Activated CD4-positive, alpha-beta T cell treated with anti-CD3 and anti-CD28 coated beads, Interleukin-2, amount 50 U/mL, for 24 hours (primary cell): ENCODE results near the gene NGEF.

Source experiments
- DNase-seq, 2 donors: peaks; one replicate each; pipeline ENCODE4 v3.0.0-alpha.2; 2020; ENCODE audit warnings: low read depth in 1 of 2, low spot score in 1 of 2

NGEF gene

GRCh38 chr2:233047206-233047605, 34.1 kb upstream of the NGEF start:
- no peak for DNase-seq

GRCh38 chr2:233044974-233045605, 32.0 kb upstream of the NGEF start:
- no peak for DNase-seq

GRCh38 chr2:233042549-233042948, 29.5 kb upstream of the NGEF start:
- no peak for DNase-seq

DNA sequence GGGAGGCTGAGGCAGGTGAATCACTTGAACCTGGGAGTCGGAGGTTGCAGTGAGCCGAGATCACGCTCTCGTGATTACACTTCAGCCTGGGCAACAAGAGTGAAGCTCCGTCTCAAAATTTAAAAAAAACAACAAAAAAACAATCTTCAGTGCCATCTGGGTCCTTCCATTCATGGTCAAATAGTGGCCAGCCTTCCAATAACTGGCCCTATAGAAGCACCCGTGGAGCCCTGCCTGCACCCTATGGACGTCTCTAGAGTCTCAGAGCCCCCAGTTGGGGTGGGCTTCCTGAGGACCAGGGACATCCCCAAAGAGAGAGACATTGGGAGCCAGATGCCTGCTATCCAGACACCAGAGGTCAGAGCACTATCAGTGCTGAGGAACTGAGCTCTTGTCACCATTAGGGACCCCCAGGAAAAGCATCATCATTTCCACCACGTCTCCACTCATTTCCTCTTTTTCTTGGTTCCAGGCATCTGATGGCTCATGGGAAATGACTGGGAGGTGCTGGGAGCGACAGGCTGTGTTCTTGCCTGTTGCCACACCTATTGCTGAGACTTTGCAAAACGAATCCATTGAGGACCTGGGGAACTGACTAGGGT, 28.8 kb upstream of the NGEF start:
- no peak for DNase-seq

- no peak for DNase-seq
These were observed 27.5 kb upstream of the NGEF start for GRCh38 chr2:233040571-233040970.

GRCh38 chr2:233039846-233040530, 26.9 kb upstream of the NGEF start:
- DNase-seq = no peak

GRCh38 chr2:233039212-233039845, 26.3 kb upstream of the NGEF start:
- no peak for DNase-seq

GRCh38 chr2:233037078-233037477, 24.0 kb upstream of the NGEF start:
- no peak for DNase-seq

DNA sequence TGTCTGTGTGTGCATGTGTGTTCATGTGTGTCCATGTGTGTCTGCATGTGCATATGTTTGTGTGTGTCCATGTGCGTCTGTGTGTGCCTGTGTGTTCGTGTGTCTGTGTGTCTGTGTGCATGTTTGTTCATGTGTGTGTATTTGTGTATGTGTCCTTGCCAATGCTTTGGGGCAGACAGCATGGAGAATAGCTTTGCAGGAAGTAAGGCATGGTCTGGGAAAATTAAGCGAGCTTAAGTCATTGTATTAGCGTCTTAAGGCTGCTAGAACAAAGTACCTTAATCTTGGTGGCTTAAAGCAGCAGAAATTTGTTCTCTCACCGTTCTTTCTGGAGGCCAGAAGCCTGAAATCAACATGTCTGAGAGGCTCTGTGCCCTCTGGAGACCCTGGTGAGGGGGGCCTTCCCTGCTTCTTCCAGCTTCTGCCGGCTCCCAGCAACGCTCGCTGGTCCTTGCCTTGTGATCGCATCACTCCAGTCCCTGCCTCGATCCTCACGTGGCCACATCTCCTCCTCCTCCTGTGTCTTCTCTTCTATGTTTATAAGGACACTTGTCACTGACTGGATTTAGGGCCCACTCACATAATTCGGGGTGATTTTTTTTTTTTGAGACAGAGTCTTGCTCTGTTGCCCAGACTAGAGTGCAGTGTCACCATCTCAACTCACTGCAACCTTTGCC, 23.2 kb upstream of the NGEF start:
- no peak for DNase-seq

- no peak for DNase-seq
These were observed 22.5 kb upstream of the NGEF start for GRCh38 chr2:233035426-233036161.

- no peak for DNase-seq
These were observed 21.2 kb upstream of the NGEF start for GRCh38 chr2:233034091-233034882.

DNA sequence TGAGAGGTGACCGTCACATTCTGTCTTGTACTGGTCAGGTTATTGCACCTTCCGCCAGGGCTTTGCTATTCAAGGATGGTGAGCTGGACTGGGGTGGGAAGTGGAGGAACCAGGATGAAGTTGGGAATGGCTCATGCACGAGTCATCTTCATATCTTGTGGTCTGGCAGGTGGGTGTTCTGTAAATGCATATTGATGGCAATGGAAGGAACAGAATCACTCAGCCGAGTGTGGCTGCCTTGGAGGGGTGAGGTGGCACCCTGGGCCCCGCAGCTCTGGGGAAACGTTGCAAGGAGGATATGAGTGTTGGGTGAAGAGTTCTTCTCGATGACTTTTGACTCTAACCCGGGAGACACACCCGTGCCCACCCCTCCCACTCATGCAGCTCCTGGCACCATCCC, 20.6 kb upstream of the NGEF start:
- DNase-seq = no peak

- DNase-seq = no peak
These were observed 19.7 kb upstream of the NGEF start, which contains the start of gene NEU2 for GRCh38 chr2:233032551-233033320. NEU2 (plus strand) TSS chr2:233032672; CDS start chr2:233032672, 0 bp downstream.

GRCh38 chr2:233031556-233032500, 18.8 kb upstream of the NGEF start:
- DNase-seq = no peak

DNA sequence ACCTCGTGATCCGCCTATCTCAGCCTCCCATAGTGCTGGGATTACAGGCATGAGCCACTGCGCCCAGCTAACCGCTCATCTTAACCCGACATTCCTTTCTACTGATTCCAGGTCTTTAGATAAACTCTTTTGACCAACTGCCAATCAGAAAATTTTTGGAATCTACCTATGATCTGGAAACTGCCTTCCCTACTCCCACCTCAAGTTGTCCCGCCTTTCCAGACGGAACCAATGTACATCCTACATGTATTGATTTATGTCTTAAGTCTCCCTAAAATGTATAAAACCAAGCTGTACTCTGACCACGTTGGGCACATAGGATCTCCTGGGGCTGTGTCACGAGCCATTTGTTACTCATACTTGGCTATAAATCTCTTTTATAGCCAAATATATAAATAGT, 16.3 kb upstream of the NGEF start:
- DNase-seq = no peak

DNA sequence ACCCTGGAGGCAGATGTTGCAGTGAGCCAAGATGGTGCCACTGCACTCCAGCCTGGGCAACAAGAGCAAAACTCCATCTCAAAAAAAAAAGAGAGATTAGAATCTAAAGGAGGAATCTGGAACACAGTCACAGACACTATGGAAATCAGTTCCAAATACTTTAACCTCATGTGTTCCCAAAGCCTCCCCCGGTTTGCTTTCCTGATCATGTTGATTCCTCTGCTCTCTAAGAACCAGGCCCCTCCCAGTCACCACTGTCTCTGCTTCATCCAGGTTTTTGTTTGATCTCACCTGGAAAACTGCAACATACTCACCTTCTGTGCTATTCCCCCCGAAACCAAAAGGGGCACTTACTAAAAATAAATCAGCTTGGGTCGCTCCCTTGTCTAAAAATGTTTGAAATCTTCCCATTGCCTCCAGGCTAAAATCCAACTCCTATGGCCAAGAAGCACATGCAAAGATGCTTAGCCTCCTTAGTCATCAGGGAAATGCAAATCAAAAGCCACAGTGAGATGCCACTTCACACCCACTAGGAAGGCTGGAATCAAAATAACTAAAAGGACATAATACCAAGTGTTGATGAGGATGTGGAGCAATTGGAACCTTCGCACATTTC, 13.2 kb upstream of the NGEF start:
- DNase-seq = no peak

GRCh38 chr2:233025706-233026105, 12.7 kb upstream of the NGEF start:
- no peak for DNase-seq
